ENCODE measurements around the gene EHBP1.

The EHBP1 gene

DNA sequence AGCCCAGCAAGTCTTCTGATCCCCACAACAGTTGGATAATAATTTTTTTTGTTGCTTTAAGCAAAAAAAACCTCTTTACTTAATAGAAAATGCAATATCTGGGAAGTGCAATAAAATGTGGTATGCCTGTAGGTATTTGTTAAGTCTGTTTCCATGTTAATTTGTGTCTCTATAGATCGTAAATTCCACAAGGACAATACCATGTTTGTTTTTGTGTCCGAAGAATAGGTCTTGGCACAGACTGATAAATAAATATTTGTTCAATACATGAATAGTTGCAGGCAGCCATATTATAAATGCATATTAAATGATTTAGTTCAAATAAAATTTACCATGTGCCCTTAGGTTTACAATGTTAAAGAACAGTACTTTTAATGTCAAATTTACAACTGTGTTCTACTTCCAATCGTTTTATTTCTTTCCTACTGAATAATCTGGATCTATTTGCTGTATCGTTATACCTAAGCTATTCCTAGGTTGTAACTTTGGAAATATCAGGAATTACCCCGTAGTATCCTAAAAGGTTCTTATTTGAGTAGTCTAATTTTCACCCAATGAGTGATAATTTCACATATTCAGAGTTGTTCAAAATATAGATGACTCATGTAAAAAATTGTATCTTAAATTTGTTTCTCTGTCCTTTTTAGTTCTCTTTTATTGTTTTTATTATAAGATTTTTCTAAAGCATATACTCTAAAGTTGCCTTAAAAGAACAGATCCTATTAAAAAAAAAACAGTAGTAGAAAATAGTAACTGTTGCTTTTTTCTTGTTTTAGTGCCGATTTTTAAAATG is 151.8 kb downstream of the EHBP1 start:
- Histone ChIP-seq H3K4me3 (ENCODE audit: low read depth, low read length) (no peak overlapping the region), H3K36me3 (ENCODE audit: control insufficient read depth, insufficient read depth, low read length) (peaks cover 19% of the 10 kb centered on the region), H3K27me3 (ENCODE audit: control insufficient read depth, insufficient read depth, low read length) (no peaks in the 10 kb centered on the region), H3K4me1 (ENCODE audit: control insufficient read depth, insufficient read depth, low read length) (no peaks in the 10 kb centered on the region; the same call in 1 of the 2 replicates), H3K9me3 (ENCODE audit: control insufficient read depth, insufficient read depth, low read length) (no peaks in the 10 kb centered on the region), H3K27ac (ENCODE audit: low read depth, low read length) (no peak overlapping the region), H3K9ac (ENCODE audit: low read depth, low read length) (no peak overlapping the region)

- H3K27ac ChIP-seq (ENCODE audit: low read depth, low read length), result no peak overlapping the region
- H3K4me1 ChIP-seq (ENCODE audit: control insufficient read depth, insufficient read depth, low read length), result no peaks in the 10 kb centered on the region; the same call in 1 of the 2 replicates
- H3K9ac ChIP-seq (ENCODE audit: low read depth, low read length), result no peak overlapping the region
- H3K27me3 ChIP-seq (ENCODE audit: control insufficient read depth, insufficient read depth, low read length), result no peaks in the 10 kb centered on the region
- no peak overlapping the region for H3K4me3 ChIP-seq (ENCODE audit: low read depth, low read length)
- no peaks in the 10 kb centered on the region for H3K9me3 ChIP-seq (ENCODE audit: control insufficient read depth, insufficient read depth, low read length)
- H3K36me3 ChIP-seq (ENCODE audit: control insufficient read depth, insufficient read depth, low read length), result peaks cover 17% of the 10 kb centered on the region
Measured at GRCh38 chr2:62858231-62858832, 152.8 kb downstream of the EHBP1 start.

GRCh38 chr2:62868947-62869346 is 163.4 kb downstream of the EHBP1 start:
- no peak overlapping the region for H3K9ac ChIP-seq (ENCODE audit: low read depth, low read length)
- peaks cover 9% of the 10 kb centered on the region for H3K9me3 ChIP-seq (ENCODE audit: control insufficient read depth, insufficient read depth, low read length)
- peaks cover 3% of the 10 kb centered on the region; the same call in 1 of the 2 replicates for H3K4me1 ChIP-seq (ENCODE audit: control insufficient read depth, insufficient read depth, low read length)
- H3K4me3 ChIP-seq (ENCODE audit: low read depth, low read length), result no peak overlapping the region
- H3K27ac ChIP-seq (ENCODE audit: low read depth, low read length), result no peak overlapping the region
- H3K27me3 ChIP-seq (ENCODE audit: control insufficient read depth, insufficient read depth, low read length), result no peaks in the 10 kb centered on the region
- peaks cover 20% of the 10 kb centered on the region for H3K36me3 ChIP-seq (ENCODE audit: control insufficient read depth, insufficient read depth, low read length)

DNA sequence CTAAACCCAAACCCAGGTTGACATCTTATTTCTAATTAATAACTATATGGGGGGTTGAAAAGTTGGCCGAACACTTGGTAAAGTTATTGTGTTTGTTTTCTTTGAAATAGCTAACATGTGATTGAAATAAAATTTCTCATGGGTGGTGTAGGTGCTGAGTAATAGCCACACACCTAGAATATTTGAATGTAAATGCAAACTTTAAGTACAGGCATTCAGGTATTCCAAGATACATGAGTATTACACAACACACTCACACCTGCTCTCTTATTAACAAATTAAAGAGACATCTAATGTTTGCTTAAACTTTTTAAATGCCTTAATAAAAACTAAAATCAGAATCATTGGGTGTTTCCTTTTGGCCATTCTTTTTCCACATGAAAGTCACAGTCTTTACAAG is 165.5 kb downstream of the EHBP1 start:
- no peaks in the 10 kb centered on the region for H3K27me3 ChIP-seq (ENCODE audit: control insufficient read depth, insufficient read depth, low read length)
- H3K4me3 ChIP-seq (ENCODE audit: low read depth, low read length), result no peak overlapping the region
- H3K36me3 ChIP-seq (ENCODE audit: control insufficient read depth, insufficient read depth, low read length), result peaks cover 28% of the 10 kb centered on the region
- H3K4me1 ChIP-seq (ENCODE audit: control insufficient read depth, insufficient read depth, low read length), result peaks cover 3% of the 10 kb centered on the region; the same call in 1 of the 2 replicates
- H3K27ac ChIP-seq (ENCODE audit: low read depth, low read length), result no peak overlapping the region
- no peak overlapping the region for H3K9ac ChIP-seq (ENCODE audit: low read depth, low read length)
- H3K9me3 ChIP-seq (ENCODE audit: control insufficient read depth, insufficient read depth, low read length), result peaks cover 9% of the 10 kb centered on the region

- peaks cover 3% of the 10 kb centered on the region; the same call in 1 of the 2 replicates for H3K4me1 ChIP-seq (ENCODE audit: control insufficient read depth, insufficient read depth, low read length)
- H3K27ac ChIP-seq (ENCODE audit: low read depth, low read length), result no peak overlapping the region
- no peak overlapping the region for H3K9ac ChIP-seq (ENCODE audit: low read depth, low read length)
- no peaks in the 10 kb centered on the region for H3K27me3 ChIP-seq (ENCODE audit: control insufficient read depth, insufficient read depth, low read length)
- H3K4me3 ChIP-seq (ENCODE audit: low read depth, low read length), result no peak overlapping the region
- peaks cover 24% of the 10 kb centered on the region for H3K36me3 ChIP-seq (ENCODE audit: control insufficient read depth, insufficient read depth, low read length)
- H3K9me3 ChIP-seq (ENCODE audit: control insufficient read depth, insufficient read depth, low read length), result peaks cover 9% of the 10 kb centered on the region
Measured at GRCh38 chr2:62871506-62871905, 166.0 kb downstream of the EHBP1 start.

GRCh38 chr2:62873603-62874002 is 168.1 kb downstream of the EHBP1 start:
- Histone ChIP-seq H3K9ac (ENCODE audit: low read depth, low read length) (no peak overlapping the region), H3K27ac (ENCODE audit: low read depth, low read length) (no peak overlapping the region), H3K4me1 (ENCODE audit: control insufficient read depth, insufficient read depth, low read length) (peaks cover 3% of the 10 kb centered on the region; the same call in 1 of the 2 replicates), H3K36me3 (ENCODE audit: control insufficient read depth, insufficient read depth, low read length) (peaks cover 34% of the 10 kb centered on the region), H3K27me3 (ENCODE audit: control insufficient read depth, insufficient read depth, low read length) (no peaks in the 10 kb centered on the region), H3K9me3 (ENCODE audit: control insufficient read depth, insufficient read depth, low read length) (peaks cover 9% of the 10 kb centered on the region), H3K4me3 (ENCODE audit: low read depth, low read length) (no peak overlapping the region)

- H3K27me3 ChIP-seq (ENCODE audit: control insufficient read depth, insufficient read depth, low read length), result no peaks in the 10 kb centered on the region
- H3K9me3 ChIP-seq (ENCODE audit: control insufficient read depth, insufficient read depth, low read length), result peaks cover 9% of the 10 kb centered on the region
- H3K27ac ChIP-seq (ENCODE audit: low read depth, low read length), result no peak overlapping the region
- H3K4me3 ChIP-seq (ENCODE audit: low read depth, low read length), result no peak overlapping the region
- H3K36me3 ChIP-seq (ENCODE audit: control insufficient read depth, insufficient read depth, low read length), result peaks cover 34% of the 10 kb centered on the region
- H3K9ac ChIP-seq (ENCODE audit: low read depth, low read length), result no peak overlapping the region
- peaks cover 3% of the 10 kb centered on the region; the same call in 1 of the 2 replicates for H3K4me1 ChIP-seq (ENCODE audit: control insufficient read depth, insufficient read depth, low read length)
Measured at GRCh38 chr2:62874881-62875383, 169.4 kb downstream of the EHBP1 start.

GRCh38 chr2:62881162-62881795 is 175.8 kb downstream of the EHBP1 start:
- no peak overlapping the region for H3K4me3 ChIP-seq (ENCODE audit: low read depth, low read length)
- no peaks in the 10 kb centered on the region for H3K9me3 ChIP-seq (ENCODE audit: control insufficient read depth, insufficient read depth, low read length)
- no peak overlapping the region for H3K9ac ChIP-seq (ENCODE audit: low read depth, low read length)
- 0 out of 2 replicates have a peak, but pooled peaks cover 13% of the 10 kb centered on the region for H3K36me3 ChIP-seq (ENCODE audit: control insufficient read depth, insufficient read depth, low read length)
- H3K4me1 ChIP-seq (ENCODE audit: control insufficient read depth, insufficient read depth, low read length), result no peaks in the 10 kb centered on the region
- no peak overlapping the region for H3K27ac ChIP-seq (ENCODE audit: low read depth, low read length)
- H3K27me3 ChIP-seq (ENCODE audit: control insufficient read depth, insufficient read depth, low read length), result no peaks in the 10 kb centered on the region

DNA sequence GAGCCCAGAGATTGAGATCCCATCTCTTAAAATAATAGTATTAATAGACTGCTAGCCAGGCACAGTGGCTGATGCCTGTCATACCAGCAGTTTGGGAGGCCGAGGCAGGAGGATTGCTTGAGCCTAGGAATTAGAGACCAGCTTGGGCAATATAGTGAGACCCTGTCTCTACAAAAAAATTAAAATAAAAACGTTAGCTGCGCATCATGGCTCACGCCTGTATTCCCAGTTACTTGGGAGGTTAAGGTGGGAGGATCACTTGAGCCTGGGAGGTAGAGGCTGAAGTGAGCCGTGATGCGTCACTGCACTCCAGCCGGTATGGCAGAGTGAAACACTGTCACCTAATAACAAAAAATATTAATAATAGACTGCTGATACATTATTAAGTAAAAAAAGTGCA is 178.1 kb downstream of the EHBP1 start:
- H3K27ac ChIP-seq (ENCODE audit: low read depth, low read length), result no peak overlapping the region
- H3K4me1 ChIP-seq (ENCODE audit: control insufficient read depth, insufficient read depth, low read length), result peaks cover 11% of the 10 kb centered on the region; the same call in 1 of the 2 replicates
- H3K9ac ChIP-seq (ENCODE audit: low read depth, low read length), result no peak overlapping the region
- H3K27me3 ChIP-seq (ENCODE audit: control insufficient read depth, insufficient read depth, low read length), result no peaks in the 10 kb centered on the region
- H3K4me3 ChIP-seq (ENCODE audit: low read depth, low read length), result no peak overlapping the region
- 0 out of 2 replicates have a peak, but pooled peaks cover 3% of the 10 kb centered on the region for H3K36me3 ChIP-seq (ENCODE audit: control insufficient read depth, insufficient read depth, low read length)
- no peaks in the 10 kb centered on the region for H3K9me3 ChIP-seq (ENCODE audit: control insufficient read depth, insufficient read depth, low read length)

DNA sequence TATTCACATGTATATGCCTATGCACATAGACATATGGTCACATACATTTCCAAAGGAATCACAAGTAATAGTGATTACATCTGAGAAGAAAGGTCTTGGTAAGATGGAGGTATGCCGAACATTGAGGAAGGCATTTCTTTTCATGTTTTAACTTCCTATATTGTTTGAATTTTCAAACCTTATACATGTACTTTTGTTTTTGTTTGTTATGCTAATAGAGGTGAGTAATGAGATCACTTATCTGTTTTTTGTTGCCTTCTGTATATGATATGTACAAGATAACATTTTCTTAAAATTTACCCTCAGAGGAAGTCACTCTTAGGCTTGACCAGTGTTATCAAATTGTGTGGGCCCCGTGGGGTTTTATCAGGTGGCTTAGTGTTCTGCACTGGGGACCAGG is 178.6 kb downstream of the EHBP1 start:
- peaks cover 11% of the 10 kb centered on the region; the same call in 1 of the 2 replicates for H3K4me1 ChIP-seq (ENCODE audit: control insufficient read depth, insufficient read depth, low read length)
- no peak overlapping the region for H3K9ac ChIP-seq (ENCODE audit: low read depth, low read length)
- 0 out of 2 replicates have a peak, but pooled peaks cover 3% of the 10 kb centered on the region for H3K36me3 ChIP-seq (ENCODE audit: control insufficient read depth, insufficient read depth, low read length)
- no peaks in the 10 kb centered on the region for H3K9me3 ChIP-seq (ENCODE audit: control insufficient read depth, insufficient read depth, low read length)
- no peak overlapping the region for H3K27ac ChIP-seq (ENCODE audit: low read depth, low read length)
- H3K27me3 ChIP-seq (ENCODE audit: control insufficient read depth, insufficient read depth, low read length), result no peaks in the 10 kb centered on the region
- H3K4me3 ChIP-seq (ENCODE audit: low read depth, low read length), result no peak overlapping the region
